GM06990 (cell line): ENCODE data around the gene SDC1.
A peak's percentile ranks its signal among the peaks of the same experiment; 100 is the strongest.

ENCODE experiments used
- DNase-seq: peaks from one replicate; pipeline ENCODE4 v3.0.0-alpha.2; 2011; ENCODE audit not compliant: insufficient read length; ENCODE audit errors: extremely low read depth
- H3K27me3 ChIP-seq: replicated peaks from 2 replicates; pipeline ENCODE4 v1.6.0; 2011; ENCODE audit warnings: low read length; ENCODE audit not compliant: control insufficient read depth, insufficient read depth
- H3K36me3 ChIP-seq: 2 replicates; pipeline ENCODE4 v1.5.1; 2011; ENCODE audit warnings: low read length; ENCODE audit not compliant: control insufficient read depth, insufficient read depth
- H3K4me3 ChIP-seq: replicated peaks from 2 replicates; pipeline ENCODE4 v1.5.1; 2011; ENCODE audit warnings: low read depth, mild to moderate bottlenecking, control low read depth, low read length
- CTCF ChIP-seq: IDR thresholded peaks from 2 replicates; pipeline ENCODE4 v1.5.1; 2011; ENCODE audit warnings: low read length, control low read depth, mild to moderate bottlenecking, inconsistent platforms; ENCODE audit not compliant: insufficient read depth, poor library complexity, severe bottlenecking

SDC1 gene

GRCh38 chr2:20213651-20214565 is 11.0 kb downstream of the SDC1 start:
- no peak for DNase-seq
- H3K27me3 ChIP-seq, result no peaks in the 10 kb centered on the region

DNA sequence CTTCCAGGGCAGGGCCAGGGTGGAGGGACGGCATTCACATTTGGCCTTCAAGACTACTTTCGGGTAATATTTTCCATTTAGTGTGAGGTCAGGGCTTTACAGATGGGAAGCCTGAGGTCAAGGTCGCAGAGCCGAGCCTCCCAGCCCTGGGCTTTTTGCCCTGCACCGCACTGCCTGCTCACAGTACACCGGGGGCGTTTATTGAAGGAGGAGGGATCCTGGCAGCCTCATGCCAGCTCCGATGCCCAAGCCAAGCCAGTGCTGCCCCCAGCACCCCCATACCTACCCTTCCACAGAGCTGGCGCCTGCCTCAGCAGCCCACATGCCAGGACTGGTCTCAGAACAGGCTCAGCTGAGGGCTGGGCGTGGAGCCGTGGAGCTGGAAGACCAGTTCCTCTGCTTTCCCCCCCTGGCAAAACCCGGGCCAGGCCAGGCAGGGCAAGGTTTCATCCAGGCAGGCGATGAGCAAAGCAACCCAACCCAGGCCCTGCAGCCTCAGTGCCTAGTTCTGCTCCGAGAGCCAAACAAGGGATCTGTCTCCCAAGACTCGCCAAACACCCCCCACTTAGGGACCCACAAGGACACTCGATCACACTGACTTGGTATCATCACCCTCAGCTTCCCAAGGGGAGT is 11.9 kb downstream of the SDC1 start:
- Histone ChIP-seq H3K36me3 (peaks cover 2% of the 10 kb centered on the region; the same call in 1 of the 2 replicates), H3K27me3 (no peaks in the 10 kb centered on the region), H3K4me3 (peak overlapping the region; percentile 38)
- no peak for TF ChIP-seq CTCF
- DNase-seq, result no peak

More at GRCh38 chr2:20213651-20214565, 11.0 kb downstream of the SDC1 start:
- no peak for TF ChIP-seq CTCF
- H3K36me3 ChIP-seq, result peaks cover 3% of the 10 kb centered on the region; the same call in 1 of the 2 replicates
- H3K4me3 ChIP-seq, result peak overlapping the region; percentile 38

- peak overlapping the region; percentile 38 for H3K4me3 ChIP-seq
- DNase-seq, result peak; percentile 57
- no peaks in the 10 kb centered on the region for H3K27me3 ChIP-seq
- no peak for TF ChIP-seq CTCF
- H3K36me3 ChIP-seq, result peaks cover 2% of the 10 kb centered on the region; the same call in 1 of the 2 replicates
Observed at GRCh38 chr2:20212459-20212870, 12.5 kb downstream of the SDC1 start.

GRCh38 chr2:20211860-20212458 is 13.0 kb downstream of the SDC1 start:
- TF ChIP-seq CTCF, result no peak
- H3K36me3 ChIP-seq, result peaks cover 1% of the 10 kb centered on the region; the same call in 1 of the 2 replicates
- H3K4me3 ChIP-seq, result no peak overlapping the region
- no peak for DNase-seq
- H3K27me3 ChIP-seq, result no peaks in the 10 kb centered on the region

GRCh38 chr2:20211420-20211819 is 13.5 kb downstream of the SDC1 start:
- no peak for TF ChIP-seq CTCF
- H3K36me3 ChIP-seq, result no peaks in the 10 kb centered on the region; the same call in 1 of the 2 replicates
- H3K27me3 ChIP-seq, result no peaks in the 10 kb centered on the region
- H3K4me3 ChIP-seq, result no peak overlapping the region
- DNase-seq, result no peak
